GM21423 (cell line): Measurements from ENCODE around the gene FAM107A.
"Not testable (repeated sequence)": the region's sequence is repeated elsewhere in the genome, so short reads cannot be mapped to it uniquely, and the experiment has no call there.

Source experiments
- ATAC-seq: cut with Tn5 transposase; IDR thresholded peaks from one replicate; pipeline ENCODE4 v1.9.1; 2021; ENCODE audit warnings: mild to moderate bottlenecking, moderate library complexity; ENCODE audit not compliant: unreplicated experiment

FAM107A gene

GRCh38 chr3:58539626-58540025 is 37.6 kb downstream of the FAM107A start:
- no peak for ATAC-seq

- no peak for ATAC-seq
These were observed 39.5 kb downstream of the FAM107A start for GRCh38 chr3:58537412-58538301.

GRCh38 chr3:58536501-58537411 is 40.4 kb downstream of the FAM107A start, which contains the start of gene ACOX2:
Gene ACOX2, minus strand, starts transcription at chr3:58537190. Its CDS starts 2,084 bp downstream, at chr3:58535106.
- no peak for ATAC-seq

- ATAC-seq = no peak
These were observed 41.4 kb downstream of the FAM107A start for GRCh38 chr3:58535531-58536500.

GRCh38 chr3:58534592-58535494 is 42.3 kb downstream of the FAM107A start:
- no peak for ATAC-seq

- ATAC-seq = peak; percentile 91
These were observed 44.4 kb downstream of the FAM107A start for GRCh38 chr3:58532794-58533220.

- ATAC-seq = no peak
These were observed 45.2 kb downstream of the FAM107A start for GRCh38 chr3:58531956-58532355.

GRCh38 chr3:58531555-58531954 is 45.6 kb downstream of the FAM107A start:
- no peak for ATAC-seq

GRCh38 chr3:58530354-58530865 is 46.8 kb downstream of the FAM107A start:
- no peak for ATAC-seq

- no peak for ATAC-seq
These were observed 47.5 kb downstream of the FAM107A start for GRCh38 chr3:58529516-58530353.

GRCh38 chr3:58528629-58529028 is 48.6 kb downstream of the FAM107A start:
- ATAC-seq = no peak

GRCh38 chr3:58527440-58527839 is 49.8 kb downstream of the FAM107A start:
- not testable (repeated sequence) for ATAC-seq

- no peak for ATAC-seq
These were observed 50.7 kb downstream of the FAM107A start for GRCh38 chr3:58526515-58526957.

- ATAC-seq = no peak
These were observed 52.8 kb downstream of the FAM107A start for GRCh38 chr3:58524326-58524888.

GRCh38 chr3:58522759-58523425 is 54.3 kb downstream of the FAM107A start:
- ATAC-seq = no peak

- ATAC-seq = no peak
These were observed 55.1 kb downstream of the FAM107A start for GRCh38 chr3:58521917-58522631.

GRCh38 chr3:58521336-58521670 is 55.9 kb downstream of the FAM107A start:
- ATAC-seq = no peak
